Fibroblast of the aortic adventitia (primary cell): Measurements from ENCODE around the gene IFNGR2. TPM values are rescaled to one million over a fixed set of nuclear protein-coding genes. Genes with fewer than 3 reads are reported as not detected.

Source experiments
- DNase-seq: peaks from one replicate; pipeline ENCODE4 v3.0.0-alpha.2; 2010; ENCODE audit warnings: low read depth
- H3K4me3 ChIP-seq: 2 replicates; pipeline ENCODE4 v1.5.1; 2011; ENCODE audit warnings: low read depth, mild to moderate bottlenecking, control low read depth, low read length, moderate library complexity
- total RNA-seq: library from RNA; depleted of rRNA; stranded (reverse); fragments of >200 nt; gene quantifications from 2 replicates; pipeline ENCODE4 v1.2.3, GENCODE V29; 2012; ENCODE audit warnings: low replicate concordance
- TF ChIP-seq, protein P1 (sequence below): IDR thresholded peaks from 2 replicates; pipeline ENCODE4 v1.5.1; 2011; ENCODE audit warnings: mild to moderate bottlenecking, low read length, control low read depth, inconsistent platforms; ENCODE audit not compliant: insufficient read depth

The IFNGR2 gene
- total RNA-seq, 1 donor: 64.2 TPM

GRCh38 chr21:33424214-33424613 lies 21.0 kb downstream of the IFNGR2 start:
- TF ChIP-seq, protein P1, sequence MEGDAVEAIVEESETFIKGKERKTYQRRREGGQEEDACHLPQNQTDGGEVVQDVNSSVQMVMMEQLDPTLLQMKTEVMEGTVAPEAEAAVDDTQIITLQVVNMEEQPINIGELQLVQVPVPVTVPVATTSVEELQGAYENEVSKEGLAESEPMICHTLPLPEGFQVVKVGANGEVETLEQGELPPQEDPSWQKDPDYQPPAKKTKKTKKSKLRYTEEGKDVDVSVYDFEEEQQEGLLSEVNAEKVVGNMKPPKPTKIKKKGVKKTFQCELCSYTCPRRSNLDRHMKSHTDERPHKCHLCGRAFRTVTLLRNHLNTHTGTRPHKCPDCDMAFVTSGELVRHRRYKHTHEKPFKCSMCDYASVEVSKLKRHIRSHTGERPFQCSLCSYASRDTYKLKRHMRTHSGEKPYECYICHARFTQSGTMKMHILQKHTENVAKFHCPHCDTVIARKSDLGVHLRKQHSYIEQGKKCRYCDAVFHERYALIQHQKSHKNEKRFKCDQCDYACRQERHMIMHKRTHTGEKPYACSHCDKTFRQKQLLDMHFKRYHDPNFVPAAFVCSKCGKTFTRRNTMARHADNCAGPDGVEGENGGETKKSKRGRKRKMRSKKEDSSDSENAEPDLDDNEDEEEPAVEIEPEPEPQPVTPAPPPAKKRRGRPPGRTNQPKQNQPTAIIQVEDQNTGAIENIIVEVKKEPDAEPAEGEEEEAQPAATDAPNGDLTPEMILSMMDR: no peak

DNA sequence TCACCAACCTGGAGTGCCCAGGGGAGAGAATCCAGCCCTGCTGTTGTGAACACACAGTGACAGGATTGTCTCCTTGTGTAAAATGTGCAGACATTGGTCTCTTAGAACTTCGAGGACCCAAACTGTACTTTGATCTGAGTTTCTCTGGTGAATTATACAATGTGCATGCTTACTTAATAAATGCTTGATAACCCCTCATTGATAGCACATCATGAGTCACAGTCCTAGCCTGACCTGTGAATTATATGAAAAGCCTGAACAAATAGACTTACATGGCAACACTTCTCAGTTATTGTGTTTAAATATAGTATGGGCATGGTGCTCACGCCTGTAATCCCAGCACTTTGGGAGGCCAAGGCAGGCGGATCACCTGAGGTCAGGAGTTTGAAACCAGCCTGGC lies 22.6 kb downstream of the IFNGR2 start:
- H3K4me3 ChIP-seq: no peak overlapping the region
- TF ChIP-seq, protein P1: no peak
- DNase-seq: no peak

More at GRCh38 chr21:33424214-33424613, 21.0 kb downstream of the IFNGR2 start:
- no peak overlapping the region for H3K4me3 ChIP-seq
- DNase-seq: no peak

- TF ChIP-seq, protein P1: no peak
- no peak overlapping the region for H3K4me3 ChIP-seq
- no peak for DNase-seq
These were observed 23.8 kb downstream of the IFNGR2 start for GRCh38 chr21:33427051-33427450.

GRCh38 chr21:33428669-33429068 lies 25.5 kb downstream of the IFNGR2 start:
- H3K4me3 ChIP-seq: no peak overlapping the region
- TF ChIP-seq, protein P1: no peak
- peak; percentile 13 for DNase-seq

GRCh38 chr21:33430858-33431257 lies 27.6 kb downstream of the IFNGR2 start:
- H3K4me3 ChIP-seq: no peak overlapping the region
- TF ChIP-seq, protein P1: no peak
- DNase-seq: no peak

GRCh38 chr21:33432496-33432895 lies 29.3 kb downstream of the IFNGR2 start:
- TF ChIP-seq, protein P1: no peak
- DNase-seq: no peak
- H3K4me3 ChIP-seq: no peak overlapping the region

DNA sequence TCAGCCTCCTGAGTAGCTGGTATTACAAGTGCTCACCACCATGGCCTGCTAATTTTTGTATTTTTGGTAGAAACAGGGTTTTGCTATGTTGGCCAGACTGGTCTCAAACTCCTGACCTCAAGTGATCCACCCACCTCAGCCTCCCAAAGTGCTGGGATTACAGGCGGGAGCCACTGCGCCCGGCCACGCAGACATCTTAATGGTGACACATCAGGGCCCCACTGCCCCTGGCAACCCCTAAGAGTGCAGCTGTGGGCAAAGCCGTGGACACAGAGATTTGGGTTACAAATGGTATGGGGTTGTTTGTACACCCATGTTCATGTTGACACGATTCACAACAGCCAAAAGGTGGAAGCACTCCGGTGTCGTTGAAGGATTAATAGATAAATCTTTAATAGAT lies 29.8 kb downstream of the IFNGR2 start:
- DNase-seq: no peak
- no peak overlapping the region for H3K4me3 ChIP-seq
- TF ChIP-seq, protein P1: no peak
